Mesodermal cell (in vitro differentiated cells): ENCODE measurements around the gene MVD.

ENCODE experiments used
- H3K27ac ChIP-seq: 2 replicates; pipeline ENCODE4 v1.7.0; 2013; ENCODE audit warnings: mild to moderate bottlenecking, low read depth, low read length, moderate library complexity; ENCODE audit not compliant: severe bottlenecking
- H3K36me3 ChIP-seq: 2 replicates; pipeline ENCODE4 v1.7.1; 2013; ENCODE audit warnings: mild to moderate bottlenecking, low read length, moderate library complexity; ENCODE audit not compliant: control insufficient read depth, insufficient read depth
- H3K4me1 ChIP-seq: one replicate; pipeline ENCODE4 v1.7.1; 2013; ENCODE audit warnings: mild to moderate bottlenecking, low read length; ENCODE audit not compliant: insufficient read depth, control insufficient read depth, poor library complexity, severe bottlenecking
- H3K4me3 ChIP-seq: 2 replicates; pipeline ENCODE4 v1.7.0; 2013; ENCODE audit warnings: low read length, control low read depth, mild to moderate bottlenecking; ENCODE audit not compliant: insufficient read depth, poor library complexity, severe bottlenecking; ENCODE audit errors: extremely low read depth
- H3K9me3 ChIP-seq: 2 replicates; pipeline ENCODE4 v1.7.1; 2013; ENCODE audit warnings: mild to moderate bottlenecking, low read length, moderate library complexity; ENCODE audit not compliant: control insufficient read depth
- WGBS, 2 experiments: methylation state at CpG; one replicate each; pipeline ENCODE4 v1.1.5; 2013; ENCODE audit warnings: missing lambda C conversion rate in 2 of 2; ENCODE audit not compliant: insufficient coverage in 2 of 2; 5-methylcytosine and 5-hydroxymethylcytosine counted together

Gene MVD

GRCh38 chr16:88703486-88704309 is 40.8 kb upstream of the MVD start:
- Histone ChIP-seq H3K27ac (no peak overlapping the region), H3K4me1 (peaks cover 43% of the 10 kb centered on the region), H3K4me3 (no peak overlapping the region), H3K36me3 (peaks cover 29% of the 10 kb centered on the region), H3K9me3 (no peaks in the 10 kb centered on the region)
- 92% methylated on average over 22 to 24 of the region's 26 CpGs for WGBS, 2 experiments

- no peaks in the 10 kb centered on the region for H3K9me3 ChIP-seq
- WGBS, 2 experiments: 93 to 96% methylated on average over 26 to 31 of the region's 31 CpGs
- H3K27ac ChIP-seq: no peak overlapping the region
- peaks cover 39% of the 10 kb centered on the region for H3K36me3 ChIP-seq
- no peak overlapping the region for H3K4me3 ChIP-seq
- H3K4me1 ChIP-seq: peaks cover 42% of the 10 kb centered on the region
These were observed 39.7 kb upstream of the MVD start for GRCh38 chr16:88702371-88703210.

- Histone ChIP-seq H3K27ac (no peak overlapping the region), H3K4me1 (peaks cover 38% of the 10 kb centered on the region), H3K9me3 (no peaks in the 10 kb centered on the region), H3K36me3 (peaks cover 46% of the 10 kb centered on the region), H3K4me3 (no peak overlapping the region)
- WGBS, 2 experiments: 89 to 94% methylated on average over 29 to 30 of the region's 30 CpGs
These were observed 38.9 kb upstream of the MVD start for GRCh38 chr16:88701581-88702370.

- H3K9me3 ChIP-seq: no peaks in the 10 kb centered on the region
- no peak overlapping the region for H3K4me3 ChIP-seq
- 86 to 90% methylated on average over 32 to 37 of the region's 42 CpGs for WGBS, 2 experiments
- H3K4me1 ChIP-seq: peaks cover 38% of the 10 kb centered on the region
- no peak overlapping the region for H3K27ac ChIP-seq
- H3K36me3 ChIP-seq: peaks cover 55% of the 10 kb centered on the region
These were observed 38.0 kb upstream of the MVD start for GRCh38 chr16:88700636-88701482.

- Histone ChIP-seq H3K27ac (no peak overlapping the region), H3K36me3 (peaks cover 56% of the 10 kb centered on the region), H3K9me3 (no peaks in the 10 kb centered on the region), H3K4me3 (no peak overlapping the region), H3K4me1 (peaks cover 37% of the 10 kb centered on the region)
- 89 to 98% methylated on average over 13 to 14 of the region's 14 CpGs for WGBS, 2 experiments
These were observed 37.4 kb upstream of the MVD start for GRCh38 chr16:88700322-88700635.

GRCh38 chr16:88699180-88699579 is 36.3 kb upstream of the MVD start:
- Histone ChIP-seq H3K9me3 (no peaks in the 10 kb centered on the region), H3K27ac (no peak overlapping the region), H3K36me3 (peaks cover 56% of the 10 kb centered on the region), H3K4me3 (no peak overlapping the region), H3K4me1 (peaks cover 29% of the 10 kb centered on the region)
- 94 to 96% methylated on average over 13 to 16 of the region's 16 CpGs for WGBS, 2 experiments

- peaks cover 56% of the 10 kb centered on the region for H3K36me3 ChIP-seq
- H3K4me3 ChIP-seq: no peak overlapping the region
- H3K4me1 ChIP-seq: peaks cover 23% of the 10 kb centered on the region
- WGBS, 2 experiments: 94 to 96% methylated on average over 17 to 25 of the region's 25 CpGs
- H3K27ac ChIP-seq: no peak overlapping the region
- H3K9me3 ChIP-seq: no peaks in the 10 kb centered on the region
These were observed 35.8 kb upstream of the MVD start for GRCh38 chr16:88698646-88699045.

- Histone ChIP-seq H3K4me3 (no peak overlapping the region), H3K4me1 (peaks cover 18% of the 10 kb centered on the region)
- WGBS, 2 experiments: 92 to 94% methylated on average over 31 to 34 of the region's 37 CpGs
These were observed 35.1 kb upstream of the MVD start for GRCh38 chr16:88697831-88698615.

GRCh38 chr16:88697116-88697830 is 34.4 kb upstream of the MVD start:
- H3K4me3 ChIP-seq: no peak overlapping the region
- H3K4me1 ChIP-seq: peaks cover 18% of the 10 kb centered on the region
- no peaks in the 10 kb centered on the region for H3K9me3 ChIP-seq
- no peak overlapping the region for H3K27ac ChIP-seq
- peaks cover 47% of the 10 kb centered on the region for H3K36me3 ChIP-seq
- 94 to 96% methylated on average over 40 of the region's 47 CpGs for WGBS, 2 experiments

More at GRCh38 chr16:88697831-88698615, 35.1 kb upstream of the MVD start:
- H3K27ac ChIP-seq: no peak overlapping the region
- H3K36me3 ChIP-seq: peaks cover 54% of the 10 kb centered on the region
- no peaks in the 10 kb centered on the region for H3K9me3 ChIP-seq
